H9 (cell line): ENCODE results near the gene HTR3A. TPM values are rescaled to one million over a fixed set of nuclear protein-coding genes. Genes with fewer than 3 reads are reported as not detected.

Source experiments
- DNase-seq: peaks from one replicate; pipeline ENCODE4 v3.0.0-alpha.2; 2017
- H2AFZ ChIP-seq: one replicate; pipeline ENCODE4 v1.6.1; 2013; ENCODE audit warnings: mild to moderate bottlenecking, low read length, control low read depth, moderate library complexity
- H2AK5ac ChIP-seq: 2 replicates; pipeline ENCODE4 v1.6.1; 2013; ENCODE audit warnings: low read length, control low read depth, mixed read lengths; ENCODE audit not compliant: insufficient read length
- H2BK120ac ChIP-seq: one replicate; pipeline ENCODE4 v1.6.1; 2013; ENCODE audit warnings: low read depth, mild to moderate bottlenecking, low read length, control low read depth, inconsistent platforms; ENCODE audit not compliant: poor library complexity, severe bottlenecking
- H2BK12ac ChIP-seq: 2 replicates; pipeline ENCODE4 v1.6.1; 2013; ENCODE audit warnings: low read length, control low read depth, mixed read lengths, low read depth; ENCODE audit not compliant: insufficient read length
- H2BK15ac ChIP-seq: 2 replicates; pipeline ENCODE4 v1.6.1; 2013; ENCODE audit warnings: low read depth, low read length, control low read depth
- H2BK20ac ChIP-seq: one replicate; pipeline ENCODE4 v1.6.1; 2013; ENCODE audit warnings: low read depth, mild to moderate bottlenecking, low read length, control low read depth, inconsistent platforms; ENCODE audit not compliant: poor library complexity, severe bottlenecking
- H2BK5ac ChIP-seq: 2 replicates; pipeline ENCODE4 v1.6.1; 2013; ENCODE audit warnings: low read length, control low read depth, mixed read lengths; ENCODE audit not compliant: insufficient read length
- H3K14ac ChIP-seq: 2 replicates; pipeline ENCODE4 v1.6.1; 2013; ENCODE audit warnings: low read length, control low read depth; ENCODE audit not compliant: insufficient read depth
- H3K18ac ChIP-seq: 2 replicates; pipeline ENCODE4 v1.6.1; 2013; ENCODE audit warnings: low read depth, mild to moderate bottlenecking, mixed read lengths, low read length, control low read depth; ENCODE audit not compliant: insufficient read length
- H3K23ac ChIP-seq: 2 replicates; pipeline ENCODE4 v1.6.1; 2013; ENCODE audit warnings: low read length, control low read depth, mixed read lengths, low read depth; ENCODE audit not compliant: insufficient read length
- H3K23me2 ChIP-seq: 2 replicates; pipeline ENCODE4 v1.6.1; 2013; ENCODE audit warnings: low read depth, mild to moderate bottlenecking, mixed read lengths, low read length, control low read depth; ENCODE audit not compliant: insufficient read length, poor library complexity, severe bottlenecking
- H3K27ac ChIP-seq: 2 replicates; pipeline ENCODE4 v1.5.1; 2013; ENCODE audit warnings: low read length, control low read depth, mixed read lengths, low read depth; ENCODE audit not compliant: insufficient read length
- H3K27me3 ChIP-seq: 2 replicates; pipeline ENCODE4 v1.6.1; 2013; ENCODE audit warnings: low read length, control low read depth, inconsistent platforms; ENCODE audit not compliant: insufficient read depth
- H3K4ac ChIP-seq: 2 replicates; pipeline ENCODE4 v1.6.1; 2013; ENCODE audit warnings: low read depth, mild to moderate bottlenecking, control low read depth, inconsistent platforms, low read length, moderate library complexity
- H3K4me1 ChIP-seq: 2 replicates; pipeline ENCODE4 v1.6.1; 2013; ENCODE audit warnings: low read length, control low read depth, inconsistent platforms; ENCODE audit not compliant: insufficient read depth
- H3K4me2 ChIP-seq: 2 replicates; pipeline ENCODE4 v1.6.1; 2013; ENCODE audit warnings: low read length, control low read depth, mixed read lengths; ENCODE audit not compliant: insufficient read length, insufficient read depth
- H3K56ac ChIP-seq: 2 replicates; pipeline ENCODE4 v1.6.1; 2013; ENCODE audit warnings: low read depth, mild to moderate bottlenecking, mixed read lengths, low read length, control low read depth; ENCODE audit not compliant: insufficient read length
- H3K79me1 ChIP-seq: 2 replicates; pipeline ENCODE4 v1.6.1; 2013; ENCODE audit warnings: low read depth, mild to moderate bottlenecking, moderate library complexity, low read length, control low read depth, inconsistent platforms; ENCODE audit not compliant: insufficient read depth, poor library complexity, severe bottlenecking
- H3K79me2 ChIP-seq: 2 replicates; pipeline ENCODE4 v1.6.1; 2013; ENCODE audit warnings: low read length, control low read depth, inconsistent platforms; ENCODE audit not compliant: insufficient read depth
- H3K9ac ChIP-seq: 2 replicates; pipeline ENCODE4 v1.6.1; 2013; ENCODE audit warnings: low read length, control low read depth, mixed read lengths; ENCODE audit not compliant: insufficient read length; ENCODE audit errors: extremely low read depth
- H3K9me3 ChIP-seq: one replicate; pipeline ENCODE4 v1.6.1; 2013; ENCODE audit warnings: low read depth, low read length, inconsistent platforms; ENCODE audit not compliant: control insufficient read depth
- H3T11ph ChIP-seq: one replicate; pipeline ENCODE4 v1.6.1; 2013; ENCODE audit warnings: mild to moderate bottlenecking, low read length, control low read depth, inconsistent platforms
- H4K20me1 ChIP-seq: one replicate; pipeline ENCODE4 v1.6.1; 2013; ENCODE audit not compliant: control insufficient read depth, insufficient read length, insufficient read depth
- H4K5ac ChIP-seq: 2 replicates; pipeline ENCODE4 v1.6.1; 2013; ENCODE audit warnings: low read depth, mild to moderate bottlenecking, mixed read lengths, low read length, control low read depth; ENCODE audit not compliant: insufficient read length
- H4K8ac ChIP-seq: replicated peaks from 2 replicates; pipeline ENCODE4 v1.6.1; 2013; ENCODE audit warnings: low read length, control low read depth, mixed read lengths, low read depth; ENCODE audit not compliant: insufficient read length
- H4K91ac ChIP-seq: 2 replicates; pipeline ENCODE4 v1.6.1; 2013; ENCODE audit warnings: low read depth, mild to moderate bottlenecking, moderate library complexity, mixed read lengths, low read length, control low read depth; ENCODE audit not compliant: insufficient read length
- H3K27ac Mint-ChIP-seq, 3 experiments: 2 replicates in 2 of 3; 3 replicates in 1 of 3; pipeline ENCODE4 v1.8.0; 2020 to 2021; ENCODE audit warnings: mixed read lengths in 3 of 3, mild to moderate bottlenecking in 1 of 3, moderate library complexity in 1 of 3
- H3K27me3 Mint-ChIP-seq: 2 replicates; pipeline ENCODE4 v1.8.0; 2021; ENCODE audit warnings: low read depth, mild to moderate bottlenecking, moderate library complexity, mixed read lengths
- H3K36me3 Mint-ChIP-seq, 3 experiments: 2 replicates in 2 of 3; 3 replicates in 1 of 3; pipeline ENCODE4 v1.8.0; 2020 to 2021; ENCODE audit warnings: low read depth in 3 of 3, mixed read lengths in 3 of 3; ENCODE audit not compliant: insufficient read depth in 1 of 3
- H3K4me1 Mint-ChIP-seq, 2 experiments: 2 replicates each; pipeline ENCODE4 v1.8.0; 2020; ENCODE audit warnings: mixed read lengths in 2 of 2
- H3K4me3 Mint-ChIP-seq, 2 experiments: 2 replicates in 1 of 2; 3 replicates in 1 of 2; pipeline ENCODE4 v1.8.0; 2020 to 2021; ENCODE audit warnings: mild to moderate bottlenecking in 2 of 2, mixed read lengths in 2 of 2, moderate library complexity in 1 of 2
- H3K9me3 Mint-ChIP-seq, 2 experiments: 2 replicates in 1 of 2; 3 replicates in 1 of 2; pipeline ENCODE4 v1.8.0; 2020; ENCODE audit warnings: mild to moderate bottlenecking in 2 of 2, mixed read lengths in 2 of 2, moderate library complexity in 1 of 2
- WGBS: extraction: QIAGEN DNeasy Blood & Tissue Kit; methylation state at CpG from one replicate; pipeline ENCODE4 v1.1.7; 2013; ENCODE audit warnings: missing lambda C conversion rate, low lambda C conversion rate, mixed read lengths; ENCODE audit not compliant: insufficient read length; ENCODE audit errors: extremely low coverage; 5-methylcytosine and 5-hydroxymethylcytosine counted together
- total RNA-seq: library from RNA; stranded (reverse); gene quantifications from 2 replicates; pipeline ENCODE4 v1.2.1, GENCODE V29; 2021
- TF ChIP-seq, protein P1 (sequence below): fragments of 200-600 bp; sonication (generic); conservative IDR thresholded peaks from 3 replicates; pipeline ENCODE4 v1.8.0; 2021; ENCODE audit warnings: antibody characterized with exemption, mild to moderate bottlenecking

The HTR3A gene
- total RNA-seq, 1 experiment from 2014 or later: 4.1 TPM

DNA sequence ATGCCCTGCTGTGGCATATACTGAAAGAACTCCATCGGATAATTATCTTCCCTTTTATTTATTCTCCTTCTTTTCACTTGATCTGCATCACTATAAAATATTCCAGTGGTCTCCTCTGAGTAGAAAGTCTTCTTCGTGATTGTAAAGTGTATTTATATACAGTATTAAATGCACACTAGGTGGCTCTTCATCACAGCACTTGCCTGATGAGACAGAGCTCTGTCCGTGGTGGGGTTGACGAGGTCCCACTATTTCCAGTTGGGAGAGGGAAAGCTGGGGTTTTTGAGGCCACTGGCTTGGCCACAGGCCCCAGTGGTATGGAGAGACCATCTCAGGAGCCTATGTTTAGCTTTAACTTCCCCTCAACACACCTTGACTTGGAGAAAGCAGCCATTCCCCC lies 53.0 kb downstream of the HTR3A start:
- H3K27me3 Mint-ChIP-seq: peaks cover 17% of the 10 kb centered on the region
- H3K27ac Mint-ChIP-seq: no peak overlapping the region
- no peak overlapping the region for H3K4ac ChIP-seq
- no peak overlapping the region for H3K4me3 Mint-ChIP-seq
- no peaks in the 10 kb centered on the region for H3K23me2 ChIP-seq
- no peak overlapping the region for H2BK15ac ChIP-seq
- H3K36me3 Mint-ChIP-seq: no peaks in the 10 kb centered on the region; a peak in 1 of 7 replicates
- H2BK5ac ChIP-seq: no peak overlapping the region
- H3K79me1 ChIP-seq: no peaks in the 10 kb centered on the region
- no peaks in the 10 kb centered on the region; a peak in 1 of 5 replicates for H3K9me3 Mint-ChIP-seq
- no peaks in the 10 kb centered on the region for H3K9me3 ChIP-seq
- no CpG with 5 or more reads among the region's 4 CpGs for WGBS
- no peaks in the 10 kb centered on the region for H3K4me1 ChIP-seq
- no peak overlapping the region for H3K4me2 ChIP-seq
- H4K8ac ChIP-seq: no peak overlapping the region
- no peak overlapping the region for H3K56ac ChIP-seq
- H3K23ac ChIP-seq: no peak overlapping the region
- DNase-seq: no peak
- H4K5ac ChIP-seq: no peak overlapping the region
- H4K91ac ChIP-seq: no peak overlapping the region
- H3K79me2 ChIP-seq: no peaks in the 10 kb centered on the region
- H2BK20ac ChIP-seq: no peak overlapping the region
- peaks cover 0 to 6% of the 10 kb centered on the region in 2 experiments; a peak in 1 of 4 replicates for H3K4me1 Mint-ChIP-seq
- no peak overlapping the region for H2AK5ac ChIP-seq
- no peak overlapping the region for H3K18ac ChIP-seq
- no peak overlapping the region for H3T11ph ChIP-seq
- TF ChIP-seq, protein P1, sequence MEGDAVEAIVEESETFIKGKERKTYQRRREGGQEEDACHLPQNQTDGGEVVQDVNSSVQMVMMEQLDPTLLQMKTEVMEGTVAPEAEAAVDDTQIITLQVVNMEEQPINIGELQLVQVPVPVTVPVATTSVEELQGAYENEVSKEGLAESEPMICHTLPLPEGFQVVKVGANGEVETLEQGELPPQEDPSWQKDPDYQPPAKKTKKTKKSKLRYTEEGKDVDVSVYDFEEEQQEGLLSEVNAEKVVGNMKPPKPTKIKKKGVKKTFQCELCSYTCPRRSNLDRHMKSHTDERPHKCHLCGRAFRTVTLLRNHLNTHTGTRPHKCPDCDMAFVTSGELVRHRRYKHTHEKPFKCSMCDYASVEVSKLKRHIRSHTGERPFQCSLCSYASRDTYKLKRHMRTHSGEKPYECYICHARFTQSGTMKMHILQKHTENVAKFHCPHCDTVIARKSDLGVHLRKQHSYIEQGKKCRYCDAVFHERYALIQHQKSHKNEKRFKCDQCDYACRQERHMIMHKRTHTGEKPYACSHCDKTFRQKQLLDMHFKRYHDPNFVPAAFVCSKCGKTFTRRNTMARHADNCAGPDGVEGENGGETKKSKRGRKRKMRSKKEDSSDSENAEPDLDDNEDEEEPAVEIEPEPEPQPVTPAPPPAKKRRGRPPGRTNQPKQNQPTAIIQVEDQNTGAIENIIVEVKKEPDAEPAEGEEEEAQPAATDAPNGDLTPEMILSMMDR: no peak
- no peak overlapping the region for H3K27ac ChIP-seq
- H2BK12ac ChIP-seq: no peak overlapping the region
- no peak overlapping the region for H3K14ac ChIP-seq
- H2AFZ ChIP-seq: no peak overlapping the region
- no peak overlapping the region for H3K9ac ChIP-seq
- H3K27me3 ChIP-seq: no peaks in the 10 kb centered on the region
- H2BK120ac ChIP-seq: no peak overlapping the region
- H4K20me1 ChIP-seq: no peaks in the 10 kb centered on the region
